KOPT-K1 (cell line): ENCODE results near the gene COG6.

Source experiments
- H3K27ac ChIP-seq: fragments of 200-600 bp; sonication (generic); 2 replicates; pipeline ENCODE4 v1.5.1; 2016; ENCODE audit warnings: antibody characterized with exemption, mild to moderate bottlenecking, low read depth, low read length; ENCODE audit not compliant: poor library complexity, severe bottlenecking
- H3K36me3 ChIP-seq: fragments of 200-600 bp; sonication (generic); 2 replicates; pipeline ENCODE4 v1.5.1; 2017; ENCODE audit warnings: antibody characterized with exemption, mild to moderate bottlenecking, low read length, moderate library complexity; ENCODE audit not compliant: insufficient read depth
- H3K9me3 ChIP-seq: fragments of 200-600 bp; sonication (generic); 2 replicates; pipeline ENCODE4 v1.5.1; 2017; ENCODE audit warnings: antibody characterized with exemption, low read length, mild to moderate bottlenecking; ENCODE audit not compliant: insufficient read depth, poor library complexity, severe bottlenecking

COG6 gene

GRCh38 chr13:39655569-39656324 lies at the start of gene COG6:
Gene COG6 (plus strand): TSS chr13:39655662. CDS start chr13:39655727, 65 bp downstream.
- peak within 1 kb of the TSS; percentile 49 for H3K27ac ChIP-seq
- H3K36me3 ChIP-seq, result no peaks in the 10 kb centered on the region; the same call in 1 of the 2 replicates
- H3K9me3 ChIP-seq, result no peaks in the 10 kb centered on the region

DNA sequence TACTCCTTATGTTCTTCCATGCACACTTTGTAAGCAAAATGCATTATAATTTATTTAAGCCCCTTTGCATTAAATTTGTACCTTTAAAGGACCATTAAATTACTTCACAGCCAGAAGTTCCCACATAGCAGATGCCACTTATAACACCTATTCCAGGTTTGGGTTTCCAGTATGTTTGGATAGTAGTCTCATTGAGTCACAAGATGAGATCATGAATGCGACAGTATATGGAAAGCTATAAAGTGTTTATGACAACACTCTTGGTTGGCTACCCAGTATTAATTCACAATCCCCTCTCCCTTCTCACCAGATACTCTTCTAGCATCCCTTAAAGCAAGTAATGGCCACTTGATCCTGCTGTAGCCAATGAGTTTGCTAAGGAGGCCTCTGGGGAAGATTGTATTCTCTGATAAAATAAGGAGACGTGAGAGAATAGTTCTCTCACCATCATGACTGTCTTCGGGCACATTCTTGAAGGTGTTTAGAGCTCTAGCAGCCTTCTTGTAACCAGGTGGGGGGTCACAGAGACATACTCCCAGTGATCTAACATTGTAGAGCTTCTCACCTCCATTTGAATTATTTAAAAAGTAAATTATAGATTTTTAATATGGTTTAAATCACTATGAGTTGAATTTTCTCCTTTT lies 49.7 kb upstream of the COG6 start:
- Histone ChIP-seq H3K9me3 (peaks cover 9% of the 10 kb centered on the region), H3K36me3 (no peaks in the 10 kb centered on the region), H3K27ac (no peak overlapping the region)

- no peak overlapping the region for H3K27ac ChIP-seq
- no peaks in the 10 kb centered on the region for H3K36me3 ChIP-seq
- H3K9me3 ChIP-seq, result peaks cover 1% of the 10 kb centered on the region
Measured at GRCh38 chr13:39607876-39608275, 47.6 kb upstream of the COG6 start.

DNA sequence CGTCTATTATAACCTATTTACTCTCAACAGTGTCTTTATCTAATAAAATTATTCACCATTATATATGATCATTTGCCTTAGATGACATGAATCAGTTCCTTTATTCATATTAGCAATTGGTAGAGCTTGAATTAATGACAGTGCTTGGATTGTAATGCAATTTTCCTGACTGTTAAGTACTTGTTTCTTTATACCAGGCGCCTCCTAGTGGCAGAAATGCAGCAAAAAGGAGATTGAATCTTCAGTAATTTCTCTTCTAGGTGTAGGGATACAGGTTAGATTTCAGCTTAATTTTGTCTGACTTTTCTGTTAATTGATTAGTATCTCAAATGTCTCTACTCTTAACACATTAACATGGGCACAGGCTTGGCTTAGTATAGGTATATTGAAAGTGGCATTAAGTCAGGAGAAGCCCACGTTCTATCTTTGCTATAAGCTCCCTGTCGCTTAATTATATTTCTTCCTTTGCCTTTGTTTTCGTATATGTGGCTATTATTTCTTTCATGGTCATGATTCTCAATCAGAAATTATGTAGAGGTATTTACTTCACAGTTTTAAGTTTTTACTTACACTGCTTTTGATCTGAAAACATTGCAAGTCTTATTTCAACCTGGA lies 43.3 kb upstream of the COG6 start:
- Histone ChIP-seq H3K9me3 (no peaks in the 10 kb centered on the region), H3K36me3 (no peaks in the 10 kb centered on the region), H3K27ac (no peak overlapping the region)

- Histone ChIP-seq H3K27ac (no peak overlapping the region), H3K9me3 (no peaks in the 10 kb centered on the region), H3K36me3 (no peaks in the 10 kb centered on the region)
Measured at GRCh38 chr13:39616087-39616694, 39.3 kb upstream of the COG6 start.

- Histone ChIP-seq H3K36me3 (no peaks in the 10 kb centered on the region), H3K9me3 (no peaks in the 10 kb centered on the region), H3K27ac (no peak overlapping the region)
Measured at GRCh38 chr13:39618561-39618960, 36.9 kb upstream of the COG6 start.

DNA sequence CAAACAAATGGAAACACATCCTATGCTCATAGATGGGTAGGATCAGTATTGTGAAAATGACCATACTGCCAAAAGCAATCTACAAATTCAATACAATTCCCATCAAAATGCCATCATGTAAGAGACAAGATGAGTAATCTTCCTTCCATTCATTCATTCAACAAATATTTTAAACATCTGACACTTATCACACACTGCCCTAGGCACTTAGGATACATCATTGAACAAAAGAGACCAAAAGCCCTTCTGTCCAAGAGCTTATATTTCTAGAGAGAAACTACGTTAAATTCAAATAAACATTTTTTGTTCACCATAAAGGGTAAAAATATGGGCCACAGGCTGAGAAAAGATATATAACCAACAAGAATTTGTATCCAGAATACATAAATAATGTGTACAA lies 32.0 kb upstream of the COG6 start:
- H3K27ac ChIP-seq, result no peak overlapping the region
- H3K36me3 ChIP-seq, result no peaks in the 10 kb centered on the region
- H3K9me3 ChIP-seq, result no peaks in the 10 kb centered on the region

DNA sequence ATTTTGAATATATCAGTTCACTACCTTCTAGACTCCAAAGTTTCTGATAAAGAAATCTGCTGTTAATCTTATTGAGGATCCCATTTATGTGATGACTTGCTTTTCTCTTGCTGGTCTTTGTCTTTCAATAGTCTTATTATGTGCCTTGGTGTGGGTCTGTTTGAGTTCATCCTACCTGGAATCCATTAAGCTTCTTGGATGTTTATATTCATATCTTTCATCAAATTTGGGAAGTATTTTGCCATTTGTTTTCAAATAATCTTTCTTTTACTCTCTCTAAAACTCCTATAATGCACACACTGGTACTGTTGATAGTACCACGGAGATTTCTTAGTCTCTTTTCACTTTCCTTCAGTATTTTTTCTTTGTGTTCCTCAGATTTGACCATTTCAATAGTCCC lies 24.2 kb upstream of the COG6 start:
- Histone ChIP-seq H3K9me3 (peaks cover 14% of the 10 kb centered on the region), H3K36me3 (no peaks in the 10 kb centered on the region), H3K27ac (no peak overlapping the region)

- Histone ChIP-seq H3K9me3 (peaks cover 14% of the 10 kb centered on the region), H3K27ac (no peak overlapping the region), H3K36me3 (no peaks in the 10 kb centered on the region)
Measured at GRCh38 chr13:39632994-39633393, 22.5 kb upstream of the COG6 start.

GRCh38 chr13:39635564-39635963 lies 19.9 kb upstream of the COG6 start:
- Histone ChIP-seq H3K27ac (no peak overlapping the region), H3K36me3 (no peaks in the 10 kb centered on the region), H3K9me3 (peaks cover 14% of the 10 kb centered on the region)

GRCh38 chr13:39637890-39638289 lies 17.6 kb upstream of the COG6 start:
- H3K9me3 ChIP-seq, result no peaks in the 10 kb centered on the region
- no peaks in the 10 kb centered on the region for H3K36me3 ChIP-seq
- no peak overlapping the region for H3K27ac ChIP-seq

DNA sequence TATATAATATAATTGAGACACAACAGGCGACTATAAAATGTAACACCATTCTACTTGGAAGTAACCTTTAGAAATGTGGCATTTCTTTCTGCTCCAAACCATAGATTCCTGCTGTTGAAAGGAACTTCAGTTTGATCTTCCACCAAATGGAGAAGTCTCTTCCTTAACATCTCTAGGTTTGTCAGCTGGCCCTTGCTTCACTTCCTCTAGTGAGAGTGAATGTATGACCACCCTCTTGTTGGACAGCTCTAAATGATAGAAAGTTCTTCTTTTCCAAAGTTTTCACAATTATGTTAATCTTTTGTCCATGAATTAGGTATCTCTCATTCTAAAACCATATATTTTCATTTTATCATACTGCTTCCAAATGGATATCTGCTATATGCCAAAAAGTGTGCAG lies 13.8 kb upstream of the COG6 start:
- Histone ChIP-seq H3K9me3 (no peaks in the 10 kb centered on the region), H3K27ac (no peak overlapping the region), H3K36me3 (no peaks in the 10 kb centered on the region)

GRCh38 chr13:39646122-39646521 lies 9.3 kb upstream of the COG6 start:
- Histone ChIP-seq H3K9me3 (no peaks in the 10 kb centered on the region), H3K36me3 (no peaks in the 10 kb centered on the region), H3K27ac (no peak overlapping the region)

GRCh38 chr13:39655041-39655568 lies 357 bp upstream of the COG6 start:
- no peaks in the 10 kb centered on the region for H3K36me3 ChIP-seq
- H3K27ac ChIP-seq, result no peak overlapping the region
- no peaks in the 10 kb centered on the region for H3K9me3 ChIP-seq

DNA sequence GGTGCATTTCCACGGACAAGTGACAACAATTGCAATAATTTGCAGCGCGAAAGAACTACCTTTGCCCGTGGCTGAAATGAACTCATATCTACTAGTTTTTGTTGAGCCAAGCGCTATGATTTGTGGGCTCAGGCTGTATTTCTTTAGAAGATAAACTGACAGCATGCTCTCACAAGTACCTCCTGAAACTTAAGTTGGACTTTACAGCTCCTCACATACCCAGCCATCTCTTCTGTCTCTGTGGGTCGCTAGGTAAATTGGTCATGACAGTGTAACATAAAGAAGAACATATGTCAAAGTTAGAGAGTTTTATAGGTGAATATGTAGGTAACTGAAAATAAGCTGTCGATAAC lies 839 bp downstream of the COG6 start:
- Histone ChIP-seq H3K27ac (peak overlapping the region; percentile 49), H3K36me3 (no peaks in the 10 kb centered on the region; the same call in 1 of the 2 replicates), H3K9me3 (no peaks in the 10 kb centered on the region)
